HCT116 (cell line): ENCODE data around the gene GALNT18. TPM values are rescaled to one million over a fixed set of nuclear protein-coding genes. Genes with fewer than 3 reads are reported as not detected.

Source experiments
- ATAC-seq: fragments of 200-7000 bp; cut with Tn5 transposase; 2 replicates; pipeline ENCODE4 v1.9.1; 2020; ENCODE audit warnings: mild to moderate bottlenecking, moderate library complexity
- BruUV-seq: library from RNA; stranded (reverse); fragments of 400-500 nt; replicated peaks from 2 replicates; lab custom pipeline; 2021; lab: Mats Ljungman, UMichigan
- CTCF ChIA-PET: fragments of 300-600 bp; sonication (Branson Sonifier 250); formaldehyde crosslinking; loops from one replicate; lab custom pipeline; 2021; ENCODE audit warnings: antibody characterized with exemption; lab: Charles Lee
- POLR2A ChIA-PET: fragments of 300-600, 350-600 bp; sonication (Branson Sonifier 250); formaldehyde crosslinking; loops from one replicate; lab custom pipeline; 2021; ENCODE audit warnings: antibody characterized with exemption; lab: Charles Lee
- RAD21 ChIA-PET, 2 experiments: fragments of 300-600 bp; sonication (Branson Sonifier 250); formaldehyde crosslinking; loops; one replicate each; lab custom pipeline; 2023; ENCODE audit warnings: low total read pairs in 2 of 2; ENCODE audit not compliant: uncharacterized antibody in 2 of 2, unreplicated experiment in 2 of 2, low non-redundant PET in 1 of 2; lab: Charles Lee
- DNase-seq: peaks from one replicate; pipeline ENCODE4 v3.0.0-alpha.2; 2010; ENCODE audit warnings: low read depth, low spot score
- H2AFZ ChIP-seq: fragments of 200-600 bp; shearing (Covaris generic), sonication (generic); 2 replicates; pipeline ENCODE4 v1.6.1; 2017; ENCODE audit warnings: low read depth, mixed run types, mixed read lengths, antibody characterized with exemption, low read length; ENCODE audit not compliant: poor library complexity, severe bottlenecking
- H3K27ac ChIP-seq: 2 replicates; pipeline ENCODE4 v1.5.1; 2012; ENCODE audit warnings: low read depth, low read length
- H3K27me3 ChIP-seq: fragments of 200-600 bp; sonication (generic); 2 replicates; pipeline ENCODE4 v1.6.1; 2016; ENCODE audit warnings: mixed run types, low read length, mixed read lengths; ENCODE audit not compliant: insufficient read depth
- H3K36me3 ChIP-seq, 2 experiments: fragments of 200-500 bp in 1 of 2; fragments of 200-600 bp in 1 of 2; sonication (Bioruptor generic) in 1 of 2; sonication (generic) in 1 of 2; 2 replicates each; pipeline versions ENCODE4 v1.5.1 to v1.6.1; 2014 to 2016; ENCODE audit warnings: low read length in 2 of 2, inconsistent platforms in 1 of 2, mixed read lengths in 1 of 2, mixed run types in 1 of 2; ENCODE audit not compliant: insufficient read depth in 2 of 2, control insufficient read depth in 1 of 2
- H3K4me1 ChIP-seq, 2 experiments: fragments of 200-600 bp in 1 of 2; sonication (generic) in 1 of 2; 2 replicates each; pipeline versions ENCODE4 v1.5.1 to v1.6.1; 2012 to 2017; ENCODE audit warnings: low read length in 2 of 2, inconsistent platforms in 1 of 2, mild to moderate bottlenecking in 1 of 2, mixed read lengths in 1 of 2, mixed run types in 1 of 2, moderate library complexity in 1 of 2; ENCODE audit not compliant: insufficient read depth in 2 of 2, control insufficient read depth in 1 of 2
- H3K4me2 ChIP-seq: fragments of 200-600 bp; sonication (generic); 2 replicates; pipeline ENCODE4 v1.6.1; 2017; ENCODE audit warnings: mixed run types, low read length, mixed read lengths
- H3K4me3 ChIP-seq, 2 experiments: fragments of 200-600 bp in 1 of 2; sonication (generic) in 1 of 2; replicated peaks in 1 of 2; 2 replicates each; pipeline ENCODE4 v1.5.1; 2011 to 2016; ENCODE audit warnings: low read length in 2 of 2, control low read depth in 1 of 2, low read depth in 1 of 2, mild to moderate bottlenecking in 1 of 2, mixed read lengths in 1 of 2, mixed run types in 1 of 2
- H3K79me2 ChIP-seq: fragments of 200-600 bp; sonication (generic); 2 replicates; pipeline ENCODE4 v1.6.1; 2017; ENCODE audit warnings: mild to moderate bottlenecking, mixed run types, low read length, moderate library complexity, mixed read lengths; ENCODE audit not compliant: insufficient read depth
- H3K9ac ChIP-seq: fragments of 200-600 bp; sonication (generic); 2 replicates; pipeline ENCODE4 v1.6.1; 2016; ENCODE audit warnings: low read length, mixed read lengths
- H3K9me2 ChIP-seq: fragments of 200-600 bp; sonication (generic), shearing (Covaris generic); 2 replicates; pipeline ENCODE4 v1.6.1; 2017; ENCODE audit warnings: mixed run types, mild to moderate bottlenecking, moderate library complexity; ENCODE audit not compliant: insufficient read depth
- H3K9me3 ChIP-seq, 2 experiments: fragments of 200-500 bp in 1 of 2; fragments of 200-600 bp in 1 of 2; sonication (Bioruptor generic) in 1 of 2; sonication (generic) in 1 of 2; 2 replicates each; pipeline ENCODE4 v1.6.1; 2014 to 2017; ENCODE audit warnings: low read length in 2 of 2, mixed read lengths in 2 of 2, inconsistent platforms in 1 of 2, low read depth in 1 of 2, mild to moderate bottlenecking in 1 of 2, mixed run types in 1 of 2, moderate library complexity in 1 of 2; ENCODE audit not compliant: control insufficient read depth in 1 of 2, insufficient read depth in 1 of 2
- H4K20me1 ChIP-seq: fragments of 200-600 bp; sonication (generic), shearing (Covaris generic); 2 replicates; pipeline ENCODE4 v1.6.1; 2017; ENCODE audit warnings: mixed run types, mild to moderate bottlenecking, moderate library complexity; ENCODE audit not compliant: insufficient read depth
- CBX3 ChIP-seq: IDR thresholded peaks from 2 replicates; pipeline ENCODE4 v1.6.1; 2012; ENCODE audit warnings: low read depth
- EGR1 ChIP-seq: IDR thresholded peaks from 2 replicates; pipeline ENCODE4 v1.6.1; 2012; ENCODE audit warnings: low read depth
- EZH2 ChIP-seq: fragments of 200-600 bp; sonication (generic); IDR thresholded peaks from 2 replicates; pipeline ENCODE4 v1.6.1; 2017; ENCODE audit warnings: antibody characterized with exemption, mixed run types
- EZH2phosphoT487 ChIP-seq: fragments of 200-600 bp; IDR thresholded peaks from 2 replicates; pipeline ENCODE4 v1.6.1; 2018; ENCODE audit warnings: antibody characterized with exemption, borderline replicate concordance
- FOSL1 ChIP-seq: IDR thresholded peaks from 2 replicates; pipeline ENCODE4 v1.6.1; 2012; ENCODE audit warnings: low read depth
- JUND ChIP-seq: IDR thresholded peaks from 2 replicates; pipeline ENCODE4 v1.6.1; 2012
- MAX ChIP-seq: IDR thresholded peaks from 2 replicates; pipeline ENCODE4 v1.6.1; 2012
- POLR2A ChIP-seq: IDR thresholded peaks from 2 replicates; pipeline ENCODE4 v1.7.0; 2011; ENCODE audit warnings: borderline replicate concordance; ENCODE audit not compliant: insufficient read depth, insufficient read length; ENCODE audit errors: extremely low read depth
- RAD21 ChIP-seq: IDR thresholded peaks from 2 replicates; pipeline ENCODE4 v1.6.1; 2012; ENCODE audit warnings: low read depth, mild to moderate bottlenecking
- REST ChIP-seq: IDR thresholded peaks from 2 replicates; pipeline ENCODE4 v1.6.1; 2012; ENCODE audit warnings: low read depth
- SIN3A ChIP-seq: IDR thresholded peaks from 2 replicates; pipeline ENCODE4 v1.6.1; 2012; ENCODE audit warnings: low read depth
- SP1 ChIP-seq: IDR thresholded peaks from 2 replicates; pipeline ENCODE4 v1.6.1; 2012; ENCODE audit warnings: low read depth
- SRF ChIP-seq: IDR thresholded peaks from 2 replicates; pipeline ENCODE4 v1.6.1; 2012; ENCODE audit warnings: low read depth
- TCF7L2 ChIP-seq: IDR thresholded peaks from 2 replicates; pipeline ENCODE4 v1.7.0; 2011; ENCODE audit warnings: borderline replicate concordance, inconsistent platforms; ENCODE audit not compliant: insufficient read depth, insufficient read length; ENCODE audit errors: extremely low read depth
- ZBTB33 ChIP-seq: IDR thresholded peaks from 2 replicates; pipeline ENCODE4 v1.6.1; 2011; ENCODE audit warnings: mild to moderate bottlenecking, low read length, moderate library complexity; ENCODE audit not compliant: insufficient replicate concordance; ENCODE audit errors: extremely low read depth
- ZNF274 ChIP-seq: fragments of 200-500 bp; sonication (Bioruptor generic); IDR thresholded peaks from 2 replicates; pipeline ENCODE4 v1.6.1; 2014; ENCODE audit warnings: mild to moderate bottlenecking, low read depth, low read length, inconsistent platforms
- intact Hi-C: fragments of 100-400 bp; cut with micrococcal nuclease; formaldehyde crosslinking; loops from 2 replicates; pipeline ENCODE4 v1.10.0; 2022
- total RNA-seq: library from RNA; stranded (reverse); gene quantifications from one replicate; pipeline ENCODE4 v1.2.1, GENCODE V29; 2021; ENCODE audit not compliant: unreplicated experiment

The GALNT18 gene
- total RNA-seq, 1 experiment from 2014 or later = 19.9 TPM

GRCh38 chr11:11397781-11398180 lies 224.0 kb downstream of the GALNT18 start:
- no peaks in the 10 kb centered on the region for H4K20me1 ChIP-seq
- no peak overlapping the region for H3K27ac ChIP-seq
- ATAC-seq (no peak), DNase-seq (no peak)
- intact Hi-C loops = no loop called here
- RAD21 ChIA-PET = interaction anchor here in 1 of 2 experiments (0.6 kb wide), 1 partner anchor 64 kb away, joined by 3 read pairs; no protein-coding TSS in a partner anchor
- no peaks in the 10 kb centered on the region for H3K36me3 ChIP-seq
- H2AFZ ChIP-seq = no peak overlapping the region
- POLR2A ChIA-PET = no interaction called here
- no peak overlapping the region for H3K9ac ChIP-seq
- H3K9me3 ChIP-seq = no peaks in the 10 kb centered on the region
- H3K4me2 ChIP-seq = no peak overlapping the region
- H3K4me1 ChIP-seq = peaks cover 0 to 7% of the 10 kb centered on the region in 2 experiments; a peak in 2 of 4 replicates
- H3K79me2 ChIP-seq = no peaks in the 10 kb centered on the region
- TF ChIP-seq CBX3 (no peak), FOSL1 (no peak), POLR2A (no peak)
- CTCF ChIA-PET = interaction anchor here (1.3 to 3.6 kb wide), 2 partner anchors 370 to 389 kb away, joined by 3 to 12 read pairs; no protein-coding TSS in a partner anchor
- H3K27me3 ChIP-seq = no peaks in the 10 kb centered on the region
- no peaks in the 10 kb centered on the region for H3K9me2 ChIP-seq
- no peak overlapping the region for H3K4me3 ChIP-seq
- BruUV-seq = no TSS peak

- Histone ChIP-seq H3K4me3 (no peak overlapping the region), H2AFZ (no peak overlapping the region), H3K79me2 (no peaks in the 10 kb centered on the region), H3K4me2 (no peak overlapping the region), H3K36me3 (no peaks in the 10 kb centered on the region), H3K27ac (no peak overlapping the region), H3K9me3 (no peaks in the 10 kb centered on the region), H3K27me3 (no peaks in the 10 kb centered on the region), H3K9me2 (no peaks in the 10 kb centered on the region), H4K20me1 (no peaks in the 10 kb centered on the region), H3K4me1 (peaks cover 7 to 14% of the 10 kb centered on the region in 2 experiments; a peak in 3 of 4 replicates), H3K9ac (no peak overlapping the region)
- DNase-seq = no peak
- RAD21 ChIA-PET = no interaction called here
- POLR2A ChIA-PET = no interaction called here
- intact Hi-C loops = no loop called here
- BruUV-seq = no TSS peak
- CTCF ChIA-PET = no interaction called here
- no peak for ATAC-seq
- no peak for TF ChIP-seq ZNF274
- no peak for TF ChIP-seq CBX3
- no peak for TF ChIP-seq EZH2
- no peak for TF ChIP-seq ZBTB33
- TF ChIP-seq POLR2A = no peak
- TF ChIP-seq EZH2phosphoT487 = no peak
- no peak for TF ChIP-seq RAD21
- no peak for TF ChIP-seq EGR1
- TF ChIP-seq REST = no peak
- no peak for TF ChIP-seq SP1
- TF ChIP-seq JUND = no peak
- no peak for TF ChIP-seq SRF
- no peak for TF ChIP-seq SIN3A
- no peak for TF ChIP-seq MAX
- no peak for TF ChIP-seq FOSL1
- no peak for TF ChIP-seq TCF7L2
These were observed 224.8 kb downstream of the GALNT18 start for GRCh38 chr11:11397036-11397415.
